ENCODE results near the gene ZNF512.

DNA sequence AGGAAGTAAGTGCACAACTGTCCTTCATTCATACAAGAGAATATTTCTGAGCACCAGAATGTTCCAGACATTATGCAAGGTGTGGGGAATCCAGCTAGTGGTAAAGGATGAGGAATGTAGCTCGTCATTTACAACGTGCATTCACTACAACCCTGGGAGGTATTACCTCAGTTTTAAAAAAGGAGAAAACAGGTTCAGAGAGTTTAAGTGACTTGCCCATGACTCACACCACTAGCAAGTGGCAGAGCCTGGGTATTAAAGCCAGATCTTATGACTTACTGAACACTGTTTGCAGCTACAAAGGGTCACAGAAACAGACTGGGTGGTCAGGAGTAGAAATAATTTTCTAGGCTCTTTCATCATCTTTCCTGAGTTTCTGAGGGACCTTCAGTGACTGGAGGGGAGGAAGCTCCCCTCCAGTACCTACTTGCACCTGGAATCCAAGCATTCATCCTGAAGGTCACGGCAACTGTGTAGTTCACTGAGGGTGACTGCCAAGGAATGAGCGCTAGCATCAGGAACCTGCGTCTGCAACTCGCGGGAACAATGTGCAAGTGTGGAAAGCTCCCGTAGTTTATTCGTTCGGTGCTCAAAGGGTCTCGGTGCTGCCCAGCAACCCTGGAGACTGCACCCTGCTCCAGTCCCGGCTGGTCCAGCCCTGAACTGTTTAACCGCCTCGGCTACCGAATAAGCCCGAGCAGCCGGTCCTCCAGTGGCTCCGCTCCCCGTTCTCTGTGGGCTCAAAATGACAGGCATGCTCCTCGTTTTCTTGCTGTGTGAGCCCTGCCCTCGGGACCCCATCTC lies 45.3 kb downstream of the ZNF512 start:
- TF ChIP-seq, protein P1, sequence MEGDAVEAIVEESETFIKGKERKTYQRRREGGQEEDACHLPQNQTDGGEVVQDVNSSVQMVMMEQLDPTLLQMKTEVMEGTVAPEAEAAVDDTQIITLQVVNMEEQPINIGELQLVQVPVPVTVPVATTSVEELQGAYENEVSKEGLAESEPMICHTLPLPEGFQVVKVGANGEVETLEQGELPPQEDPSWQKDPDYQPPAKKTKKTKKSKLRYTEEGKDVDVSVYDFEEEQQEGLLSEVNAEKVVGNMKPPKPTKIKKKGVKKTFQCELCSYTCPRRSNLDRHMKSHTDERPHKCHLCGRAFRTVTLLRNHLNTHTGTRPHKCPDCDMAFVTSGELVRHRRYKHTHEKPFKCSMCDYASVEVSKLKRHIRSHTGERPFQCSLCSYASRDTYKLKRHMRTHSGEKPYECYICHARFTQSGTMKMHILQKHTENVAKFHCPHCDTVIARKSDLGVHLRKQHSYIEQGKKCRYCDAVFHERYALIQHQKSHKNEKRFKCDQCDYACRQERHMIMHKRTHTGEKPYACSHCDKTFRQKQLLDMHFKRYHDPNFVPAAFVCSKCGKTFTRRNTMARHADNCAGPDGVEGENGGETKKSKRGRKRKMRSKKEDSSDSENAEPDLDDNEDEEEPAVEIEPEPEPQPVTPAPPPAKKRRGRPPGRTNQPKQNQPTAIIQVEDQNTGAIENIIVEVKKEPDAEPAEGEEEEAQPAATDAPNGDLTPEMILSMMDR (conservative IDR thresholded peaks at IDR 0.05; ENCODE audit: low read length), result no peak
- TF ChIP-seq EZH2phosphoT487 (IDR thresholded peaks at IDR 0.05; ENCODE audit: borderline replicate concordance), result no peak
